HepG2 (cell line): ENCODE data around the gene KRTAP1-3.

Source experiments
- CTCF ChIP-seq: sonication (generic); formaldehyde crosslinking; IDR thresholded peaks from 2 replicates; pipeline ENCODE4 v1.5.0; 2020; ENCODE audit warnings: mild to moderate bottlenecking, missing genetic modification reagents, moderate library complexity
- ETV6 ChIP-seq: sonication (generic); formaldehyde crosslinking; conservative IDR thresholded peaks from 2 replicates; pipeline ENCODE4 v1.4.0; 2020; ENCODE audit warnings: missing genetic modification reagents
- HMG20B ChIP-seq: conservative IDR thresholded peaks from 2 replicates; pipeline ENCODE4 v1.6.1; 2016; ENCODE audit warnings: missing genetic modification reagents, missing compliant biosample characterization
- MLX ChIP-seq: IDR thresholded peaks from 2 replicates; pipeline ENCODE4 v1.6.1; 2016
- MTERF4 ChIP-seq: sonication (generic); formaldehyde crosslinking; IDR thresholded peaks from 2 replicates; pipeline ENCODE4 v1.8.0; 2023; ENCODE audit warnings: mild to moderate bottlenecking, missing genetic modification reagents
- POLR2A ChIP-seq, 2 experiments: IDR thresholded peaks; 2 replicates each; pipeline ENCODE4 v1.6.1; 2011; ENCODE audit warnings: low read depth in 2 of 2, low read length in 2 of 2, mild to moderate bottlenecking in 1 of 2, moderate library complexity in 1 of 2; ENCODE audit not compliant: insufficient read depth in 1 of 2
- TP53 ChIP-seq: sonication (generic); formaldehyde crosslinking; conservative IDR thresholded peaks from 2 replicates; pipeline ENCODE4 v1.4.0; 2020; ENCODE audit warnings: missing genetic modification reagents
- ZBTB37 ChIP-seq: sonication (generic); formaldehyde crosslinking; IDR thresholded peaks from 2 replicates; pipeline ENCODE4 v1.4.0; 2020; ENCODE audit warnings: mild to moderate bottlenecking, missing genetic modification reagents
- ZHX1 ChIP-seq: sonication (generic); formaldehyde crosslinking; IDR thresholded peaks from 2 replicates; pipeline ENCODE4 v1.8.1; 2022; ENCODE audit warnings: low read depth, mild to moderate bottlenecking, missing genetic modification reagents
- ZNF205 ChIP-seq: IDR thresholded peaks from 2 replicates; pipeline ENCODE4 v1.6.1; 2018; ENCODE audit warnings: missing biosample characterization, missing genetic modification reagents
- ZNF564 ChIP-seq: sonication (generic); formaldehyde crosslinking; IDR thresholded peaks from 2 replicates; pipeline ENCODE4 v1.8.1; 2023; ENCODE audit warnings: mild to moderate bottlenecking, missing genetic modification reagents
- ZNF891 ChIP-seq: sonication (generic); formaldehyde crosslinking; IDR thresholded peaks from 2 replicates; pipeline ENCODE4 v1.5.0; 2020; ENCODE audit warnings: mild to moderate bottlenecking, missing genetic modification reagents

- TF ChIP-seq ZNF564 (CRISPR knock-in tag), result no peak
- no peak for TF ChIP-seq CTCF (CRISPR knock-in tag)
- no peak for TF ChIP-seq ZNF891
- no peak for TF ChIP-seq MTERF4 (CRISPR knock-in tag)
- no peak for TF ChIP-seq TP53
- no peak for TF ChIP-seq ETV6 (CRISPR knock-in tag)
- TF ChIP-seq ZNF205 (CRISPR knock-in tag), result no peak
- no peak for TF ChIP-seq ZHX1 (CRISPR knock-in tag)
- TF ChIP-seq POLR2A (IDR thresholded peaks at IDR 0.05; ENCODE audit: insufficient read depth in 1 of 2, low read depth in 2 of 2, low read length in 2 of 2), result no peak
- no peak for TF ChIP-seq MLX
- TF ChIP-seq HMG20B (CRISPR knock-in tag), result no peak
- TF ChIP-seq ZBTB37 (CRISPR knock-in tag), result no peak
Observed at GRCh38 chr17:41052566-41052965, 17.9 kb upstream of the KRTAP1-3 start.
